Ishikawa (cell line): Measurements from ENCODE around the gene ANKRD55.

ENCODE experiments used
- CEBPB ChIP-seq: IDR thresholded peaks from 2 replicates; pipeline ENCODE4 v1.6.1; 2012
- CREB1 ChIP-seq: IDR thresholded peaks from 2 replicates; pipeline ENCODE4 v1.6.1; 2012; ENCODE audit warnings: low read depth
- EGR1 ChIP-seq: IDR thresholded peaks from 2 replicates; pipeline ENCODE4 v1.6.1; 2012
- EP300 ChIP-seq: IDR thresholded peaks from 2 replicates; pipeline ENCODE4 v1.6.1; 2012; ENCODE audit warnings: borderline replicate concordance
- FOXM1 ChIP-seq: IDR thresholded peaks from 2 replicates; pipeline ENCODE4 v1.6.1; 2012; ENCODE audit warnings: low read depth, borderline replicate concordance
- NFIC ChIP-seq: IDR thresholded peaks from 2 replicates; pipeline ENCODE4 v1.6.1; 2012
- RAD21 ChIP-seq: IDR thresholded peaks from 2 replicates; pipeline ENCODE4 v1.6.1; 2012; ENCODE audit warnings: low read depth
- TAF1 ChIP-seq: IDR thresholded peaks from 2 replicates; pipeline ENCODE4 v1.6.1; 2012; ENCODE audit warnings: low read depth, mild to moderate bottlenecking
- TCF12 ChIP-seq: IDR thresholded peaks from 2 replicates; pipeline ENCODE4 v1.6.1; 2012; ENCODE audit warnings: low read depth
- TEAD4 ChIP-seq: IDR thresholded peaks from 2 replicates; pipeline ENCODE4 v1.6.1; 2012
- YY1 ChIP-seq: IDR thresholded peaks from 2 replicates; pipeline ENCODE4 v1.6.1; 2012; ENCODE audit warnings: low read depth
- ZBTB7A ChIP-seq: IDR thresholded peaks from 2 replicates; pipeline ENCODE4 v1.6.1; 2012; ENCODE audit warnings: low read depth
- TF ChIP-seq, protein P1 (sequence below): IDR thresholded peaks from 2 replicates; pipeline ENCODE4 v1.6.1; 2012
- TF ChIP-seq, protein P2 (sequence below): IDR thresholded peaks from 2 replicates; pipeline ENCODE4 v1.6.1; 2012; ENCODE audit warnings: low read depth, mild to moderate bottlenecking
- TF ChIP-seq, protein P3 (sequence below): IDR thresholded peaks from 2 replicates; pipeline ENCODE4 v1.6.1; 2012

The ANKRD55 gene

DNA sequence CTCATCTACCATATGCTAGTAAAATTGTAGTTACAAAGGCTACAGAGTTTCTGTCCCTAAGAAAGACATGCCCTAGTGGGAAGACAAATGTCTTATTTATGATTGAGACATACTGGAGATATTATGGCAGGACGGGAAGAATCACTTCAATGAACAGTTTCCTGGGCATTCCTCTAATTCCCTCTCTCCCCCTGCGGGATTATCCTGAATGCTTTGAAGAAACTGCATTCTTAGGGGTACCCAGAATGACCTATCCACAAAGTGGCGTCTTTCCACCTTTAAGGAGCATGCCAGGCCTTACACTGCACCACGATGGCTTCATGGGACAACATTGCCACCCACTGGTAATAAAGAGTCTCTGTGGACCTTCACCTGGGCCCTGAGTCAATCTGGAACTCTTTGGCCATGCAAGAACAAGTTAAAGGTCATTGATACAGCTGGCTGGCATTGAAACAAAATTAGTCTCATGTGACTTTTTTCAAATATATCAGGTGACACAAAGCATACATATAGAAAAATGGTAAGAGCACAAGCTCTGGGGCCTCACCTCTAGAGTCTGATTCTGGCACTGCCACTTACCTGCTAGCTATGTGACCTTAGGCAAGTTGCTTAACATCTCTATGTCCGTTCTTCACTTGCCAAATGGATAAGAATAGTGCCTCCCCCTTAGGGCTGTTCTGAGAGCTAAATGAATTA lies 32.0 kb downstream of the ANKRD55 start:
- TF ChIP-seq FOXM1, result no peak
- TF ChIP-seq TCF12, result no peak
- peak; percentile 99 for TF ChIP-seq RAD21

DNA sequence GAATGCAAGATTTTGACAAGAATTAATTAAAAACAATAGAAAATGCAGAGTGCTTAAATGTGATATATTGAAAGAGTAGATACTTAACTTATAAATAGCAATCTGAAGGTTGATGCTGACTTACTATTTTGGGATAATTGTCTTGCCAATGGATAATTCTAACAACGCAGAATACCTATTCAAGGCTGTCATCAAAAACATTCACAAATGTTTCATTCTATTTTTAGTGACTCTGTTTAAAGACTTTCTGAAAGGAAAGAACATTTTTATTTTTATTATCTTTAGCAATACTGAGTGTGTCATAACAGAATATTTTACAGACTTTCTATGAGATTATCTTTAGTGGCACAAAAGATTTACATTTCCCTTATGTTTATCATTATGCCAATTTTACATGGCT lies 38.1 kb downstream of the ANKRD55 start:
- TF ChIP-seq NFIC (no peak), TEAD4 (no peak)

DNA sequence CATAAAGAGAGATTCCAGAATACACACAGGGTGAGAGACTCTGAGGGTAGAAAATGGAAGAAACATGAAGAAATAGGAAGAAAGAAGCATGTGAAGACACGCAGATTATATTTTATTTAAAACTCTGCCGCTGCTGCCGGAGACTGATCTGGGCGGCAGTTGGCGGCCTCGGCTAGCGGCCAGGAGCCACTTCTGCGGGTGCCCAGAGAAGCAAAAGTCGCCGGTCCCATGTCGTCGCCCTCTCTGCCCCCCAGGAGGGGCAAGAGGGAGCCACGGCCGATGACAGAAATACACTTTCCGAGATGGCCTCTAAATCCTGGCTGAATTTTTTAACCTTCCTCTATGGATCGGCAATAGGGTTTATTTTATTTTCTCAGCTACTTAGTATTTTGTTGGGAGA lies 40.9 kb downstream of the ANKRD55 start:
- TF ChIP-seq EP300 (no peak), CEBPB (no peak), FOXM1 (no peak), TCF12 (no peak), ZBTB7A (no peak), YY1 (no peak), EGR1 (no peak), CREB1 (no peak), RAD21 (no peak)
- TF ChIP-seq, protein P1, sequence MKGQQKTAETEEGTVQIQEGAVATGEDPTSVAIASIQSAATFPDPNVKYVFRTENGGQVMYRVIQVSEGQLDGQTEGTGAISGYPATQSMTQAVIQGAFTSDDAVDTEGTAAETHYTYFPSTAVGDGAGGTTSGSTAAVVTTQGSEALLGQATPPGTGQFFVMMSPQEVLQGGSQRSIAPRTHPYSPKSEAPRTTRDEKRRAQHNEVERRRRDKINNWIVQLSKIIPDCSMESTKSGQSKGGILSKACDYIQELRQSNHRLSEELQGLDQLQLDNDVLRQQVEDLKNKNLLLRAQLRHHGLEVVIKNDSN, result no peak

DNA sequence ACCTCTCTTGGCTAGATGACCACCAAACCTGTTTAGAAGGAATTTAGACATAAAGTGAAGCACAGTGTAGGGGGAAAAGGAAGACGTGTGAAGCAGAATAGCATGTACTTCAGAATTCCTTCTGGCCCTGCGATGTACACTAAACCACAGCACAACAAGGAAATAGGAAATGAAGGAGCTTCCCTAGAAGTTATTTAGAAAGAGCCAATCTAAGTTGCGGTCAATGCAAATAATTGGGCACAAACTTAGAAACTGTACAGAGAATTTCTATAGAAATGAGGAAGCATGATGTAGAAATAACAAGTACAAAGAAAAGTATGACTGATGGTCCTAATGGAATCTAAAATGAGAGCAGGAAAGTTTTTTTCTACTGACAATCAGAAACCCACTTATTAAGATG lies 41.5 kb downstream of the ANKRD55 start:
- no peak for TF ChIP-seq YY1
- TF ChIP-seq FOXM1, result no peak
- TF ChIP-seq CREB1, result no peak

DNA sequence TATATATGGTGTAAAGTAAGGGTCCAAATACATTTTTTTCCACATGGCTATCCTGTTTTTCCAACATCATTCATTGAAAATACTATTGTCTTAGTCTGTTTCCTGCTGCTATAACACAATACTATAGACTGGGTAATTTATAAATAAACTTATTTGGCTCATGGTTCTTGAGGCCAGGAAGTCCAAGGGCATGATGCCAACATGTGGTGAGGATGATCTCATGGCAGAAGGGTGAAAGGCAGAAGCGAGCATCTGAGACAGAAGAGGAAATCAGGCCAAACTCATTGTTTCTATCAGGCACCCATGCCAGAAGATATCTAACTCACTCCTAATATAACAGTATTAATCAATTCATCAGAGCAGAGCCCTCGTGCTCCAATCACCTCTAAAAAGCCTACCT lies 42.6 kb downstream of the ANKRD55 start:
- no peak for TF ChIP-seq TEAD4
- peak; percentile 23; the same call in 1 of the 2 replicates for TF ChIP-seq EP300

DNA sequence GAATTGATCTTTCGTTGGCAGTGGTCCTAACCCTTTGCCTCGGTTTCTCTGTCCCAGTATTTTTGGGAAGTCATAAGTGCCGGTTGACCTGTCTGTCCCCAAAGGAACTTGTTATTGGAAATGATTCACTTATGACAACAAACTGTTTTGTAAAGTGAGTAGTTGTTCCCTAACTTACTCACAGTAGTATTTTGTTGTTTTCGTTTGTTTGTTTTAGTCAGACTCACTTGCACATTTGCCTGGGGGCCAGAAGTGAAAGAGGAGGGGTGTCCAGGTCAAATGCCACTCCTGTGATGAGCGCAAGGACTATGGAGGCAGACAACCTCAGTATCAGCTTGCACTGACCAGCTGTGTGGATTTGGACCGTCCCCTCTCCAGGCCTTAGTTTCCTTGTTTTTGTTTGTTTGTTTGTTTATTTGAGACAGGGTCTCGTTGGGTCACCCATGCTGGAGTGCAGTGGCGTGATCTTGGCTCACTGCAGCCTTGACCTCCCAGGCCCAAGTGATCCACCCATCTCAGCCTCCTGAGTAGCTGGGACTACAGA lies 47.3 kb downstream of the ANKRD55 start:
- TF ChIP-seq FOXM1, result no peak
- no peak for TF ChIP-seq CEBPB
- TF ChIP-seq, protein P1, result no peak
- no peak for TF ChIP-seq NFIC
- no peak for TF ChIP-seq CREB1
- TF ChIP-seq EGR1, result no peak
- no peak for TF ChIP-seq TCF12
- no peak for TF ChIP-seq YY1
- TF ChIP-seq ZBTB7A, result no peak
- TF ChIP-seq, protein P2, sequence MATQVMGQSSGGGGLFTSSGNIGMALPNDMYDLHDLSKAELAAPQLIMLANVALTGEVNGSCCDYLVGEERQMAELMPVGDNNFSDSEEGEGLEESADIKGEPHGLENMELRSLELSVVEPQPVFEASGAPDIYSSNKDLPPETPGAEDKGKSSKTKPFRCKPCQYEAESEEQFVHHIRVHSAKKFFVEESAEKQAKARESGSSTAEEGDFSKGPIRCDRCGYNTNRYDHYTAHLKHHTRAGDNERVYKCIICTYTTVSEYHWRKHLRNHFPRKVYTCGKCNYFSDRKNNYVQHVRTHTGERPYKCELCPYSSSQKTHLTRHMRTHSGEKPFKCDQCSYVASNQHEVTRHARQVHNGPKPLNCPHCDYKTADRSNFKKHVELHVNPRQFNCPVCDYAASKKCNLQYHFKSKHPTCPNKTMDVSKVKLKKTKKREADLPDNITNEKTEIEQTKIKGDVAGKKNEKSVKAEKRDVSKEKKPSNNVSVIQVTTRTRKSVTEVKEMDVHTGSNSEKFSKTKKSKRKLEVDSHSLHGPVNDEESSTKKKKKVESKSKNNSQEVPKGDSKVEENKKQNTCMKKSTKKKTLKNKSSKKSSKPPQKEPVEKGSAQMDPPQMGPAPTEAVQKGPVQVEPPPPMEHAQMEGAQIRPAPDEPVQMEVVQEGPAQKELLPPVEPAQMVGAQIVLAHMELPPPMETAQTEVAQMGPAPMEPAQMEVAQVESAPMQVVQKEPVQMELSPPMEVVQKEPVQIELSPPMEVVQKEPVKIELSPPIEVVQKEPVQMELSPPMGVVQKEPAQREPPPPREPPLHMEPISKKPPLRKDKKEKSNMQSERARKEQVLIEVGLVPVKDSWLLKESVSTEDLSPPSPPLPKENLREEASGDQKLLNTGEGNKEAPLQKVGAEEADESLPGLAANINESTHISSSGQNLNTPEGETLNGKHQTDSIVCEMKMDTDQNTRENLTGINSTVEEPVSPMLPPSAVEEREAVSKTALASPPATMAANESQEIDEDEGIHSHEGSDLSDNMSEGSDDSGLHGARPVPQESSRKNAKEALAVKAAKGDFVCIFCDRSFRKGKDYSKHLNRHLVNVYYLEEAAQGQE, result no peak
- no peak for TF ChIP-seq RAD21
- TF ChIP-seq TAF1, result no peak
- TF ChIP-seq TEAD4, result no peak
- TF ChIP-seq, protein P3, sequence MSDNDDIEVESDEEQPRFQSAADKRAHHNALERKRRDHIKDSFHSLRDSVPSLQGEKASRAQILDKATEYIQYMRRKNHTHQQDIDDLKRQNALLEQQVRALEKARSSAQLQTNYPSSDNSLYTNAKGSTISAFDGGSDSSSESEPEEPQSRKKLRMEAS, result no peak
- TF ChIP-seq EP300, result no peak

DNA sequence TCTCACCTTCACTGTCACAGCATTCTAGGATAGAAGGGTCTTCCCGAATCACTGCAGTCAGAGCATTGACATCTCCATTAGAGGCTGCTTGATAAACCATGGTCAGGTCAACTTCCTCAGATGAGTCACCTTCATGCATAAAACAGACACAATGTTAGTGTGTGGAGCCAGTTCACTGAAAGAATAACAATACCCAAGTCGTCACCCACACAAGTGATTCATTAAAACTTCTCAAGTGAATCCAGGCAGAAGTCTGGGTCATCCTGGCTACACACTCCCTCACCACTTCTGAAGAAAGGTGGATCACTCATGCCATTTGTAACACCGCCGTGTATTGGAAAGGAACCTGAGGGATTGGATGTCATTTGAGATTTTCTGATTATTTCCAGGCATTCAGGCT lies 49.6 kb downstream of the ANKRD55 start:
- peak; percentile 58 for TF ChIP-seq NFIC
- TF ChIP-seq TAF1, result no peak
- peak; percentile 67 for TF ChIP-seq EP300

DNA sequence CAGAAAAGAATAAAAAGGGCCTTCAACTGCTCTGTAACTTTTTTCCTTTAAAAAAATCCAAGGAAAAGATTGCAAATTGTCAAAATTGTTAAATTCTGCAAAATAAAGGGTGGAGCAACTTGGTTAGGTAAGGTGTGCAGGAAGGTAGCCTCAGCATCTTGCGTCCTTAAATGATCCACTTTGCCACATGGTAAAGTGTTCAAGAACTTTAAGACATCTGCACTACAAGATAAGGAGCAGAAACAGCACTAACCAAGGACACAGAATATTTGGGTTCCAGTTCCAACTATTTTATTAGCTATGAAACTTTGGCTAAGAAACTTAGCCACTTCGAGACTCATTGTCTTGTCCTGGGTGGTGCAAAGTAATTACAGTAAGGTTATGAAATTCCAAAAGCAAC lies 53.7 kb downstream of the ANKRD55 start:
- TF ChIP-seq TCF12 (no peak), ZBTB7A (no peak), EGR1 (no peak), YY1 (no peak), EP300 (no peak), NFIC (no peak), TAF1 (no peak), CREB1 (no peak), CEBPB (no peak), RAD21 (no peak), TEAD4 (no peak), FOXM1 (no peak)
- TF ChIP-seq, protein P3, result no peak
- TF ChIP-seq, protein P2, result no peak
- TF ChIP-seq, protein P1, result no peak
